Measurements from ENCODE around the gene RPL41. TPM values are rescaled to one million over a fixed set of nuclear protein-coding genes. Genes with fewer than 3 reads are reported as not detected.

Gene RPL41
- total RNA-seq, 1 donor from 2014 or later: 2,726 TPM

- DNase-seq (peak; percentile 88), ATAC-seq (peak; percentile 75)
- H3K27me3 ChIP-seq: no peaks in the 10 kb centered on the region
- H3K27ac ChIP-seq: peak overlapping the region; percentile 96
- intact Hi-C loops (cut with DNase I): no loop called here
- H3K9me3 ChIP-seq: no peaks in the 10 kb centered on the region
- peaks cover 21% of the 10 kb centered on the region for H3K4me1 ChIP-seq
- H3K4me3 ChIP-seq: peak overlapping the region; percentile 84
- peaks cover 45% of the 10 kb centered on the region for H3K36me3 ChIP-seq
- TF ChIP-seq CTCF (IDR thresholded peaks at IDR 0.05): no peak
These were observed 42.6 kb downstream of the RPL41 start for GRCh38 chr12:56158926-56159461.

- H3K27ac ChIP-seq: peak overlapping the region; percentile 96
- intact Hi-C loops (cut with DNase I): no loop called here
- ATAC-seq (no peak), DNase-seq (no peak)
- H3K27me3 ChIP-seq: no peaks in the 10 kb centered on the region
- TF ChIP-seq CTCF (IDR thresholded peaks at IDR 0.05): no peak
- H3K9me3 ChIP-seq: no peaks in the 10 kb centered on the region
- H3K36me3 ChIP-seq: peaks cover 52% of the 10 kb centered on the region
- peak overlapping the region; percentile 84 for H3K4me3 ChIP-seq
- H3K4me1 ChIP-seq: peaks cover 21% of the 10 kb centered on the region
These were observed 43.2 kb downstream of the RPL41 start for GRCh38 chr12:56159482-56160192.

GRCh38 chr12:56160193-56160763 is 43.8 kb downstream of the RPL41 start:
- Histone ChIP-seq H3K9me3 (no peaks in the 10 kb centered on the region), H3K27me3 (no peaks in the 10 kb centered on the region), H3K4me3 (peak overlapping the region; percentile 84), H3K4me1 (peaks cover 21% of the 10 kb centered on the region), H3K27ac (peak overlapping the region; percentile 96), H3K36me3 (peaks cover 58% of the 10 kb centered on the region)
- no peak for DNase-seq
- ATAC-seq: no peak
- intact Hi-C loops (cut with DNase I): no loop called here
- no peak for TF ChIP-seq CTCF (IDR thresholded peaks at IDR 0.05)

DNA sequence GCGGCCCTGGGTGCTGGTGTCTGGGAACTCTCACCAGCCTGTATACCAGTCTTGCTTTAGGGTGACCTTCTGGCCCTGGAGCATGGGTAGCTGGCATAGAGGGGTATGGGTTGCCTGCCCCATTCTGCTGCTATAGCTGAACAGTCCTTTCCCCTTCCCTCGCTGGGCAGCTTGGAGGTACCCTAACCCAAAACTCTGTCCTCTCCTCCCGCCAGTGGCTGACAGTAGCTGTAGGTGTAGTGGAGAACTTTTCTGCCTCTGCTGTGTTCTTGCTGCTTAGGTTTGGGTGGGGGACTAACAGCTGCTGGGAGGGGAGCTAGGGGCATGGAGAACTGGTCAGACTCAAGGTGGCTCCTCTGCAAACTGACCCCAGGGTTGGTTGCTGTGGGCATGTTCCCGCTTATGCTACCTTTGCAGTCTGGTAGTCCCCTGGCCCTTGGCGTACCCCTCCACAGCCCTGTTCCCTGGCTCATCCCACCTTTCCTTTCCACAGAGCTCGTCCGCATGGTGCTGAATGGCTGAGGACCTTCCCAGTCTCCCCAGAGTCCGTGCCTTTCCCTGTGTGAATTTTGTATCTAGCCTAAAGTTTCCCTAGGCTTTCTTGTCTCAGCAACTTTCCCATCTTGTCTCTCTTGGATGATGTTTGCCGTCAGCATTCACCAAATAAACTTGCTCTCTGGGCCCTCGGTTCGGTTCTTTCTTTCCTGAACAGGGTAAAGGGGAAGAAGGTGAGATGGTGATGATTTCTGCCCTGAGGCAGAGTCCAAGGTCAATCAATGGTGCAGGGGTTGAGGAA is 44.7 kb downstream of the RPL41 start:
- Histone ChIP-seq H3K27me3 (no peaks in the 10 kb centered on the region), H3K4me1 (peaks cover 21% of the 10 kb centered on the region), H3K4me3 (peak overlapping the region; percentile 84), H3K36me3 (peaks cover 65% of the 10 kb centered on the region), H3K27ac (peak overlapping the region; percentile 96), H3K9me3 (no peaks in the 10 kb centered on the region)
- intact Hi-C loops (cut with DNase I): no loop called here
- DNase-seq: no peak
- no peak for ATAC-seq
- no peak for TF ChIP-seq CTCF (IDR thresholded peaks at IDR 0.05)

- TF ChIP-seq CTCF (IDR thresholded peaks at IDR 0.05): no peak
- peaks cover 72% of the 10 kb centered on the region for H3K36me3 ChIP-seq
- H3K27me3 ChIP-seq: no peaks in the 10 kb centered on the region
- H3K4me1 ChIP-seq: peaks cover 21% of the 10 kb centered on the region
- no peak overlapping the region for H3K27ac ChIP-seq
- H3K4me3 ChIP-seq: no peak overlapping the region
- H3K9me3 ChIP-seq: no peaks in the 10 kb centered on the region
- DNase-seq (no peak), ATAC-seq (no peak)
- intact Hi-C loops (cut with DNase I): no loop called here
These were observed 45.4 kb downstream of the RPL41 start for GRCh38 chr12:56161690-56162351.
